PFSK-1 (cell line): ENCODE data around the gene GGA1.

Experiments
- FOXP2 ChIP-seq: optimal IDR thresholded peaks from 2 replicates; pipeline ENCODE3; 2011; ENCODE audit warnings: borderline replicate concordance, control low read depth, inconsistent platforms; ENCODE audit not compliant: insufficient read depth; ENCODE audit errors: extremely low read length, extremely low read depth
- POLR2AphosphoS5 ChIP-seq: IDR thresholded peaks from 2 replicates; pipeline ENCODE4 v1.6.1; 2012; ENCODE audit warnings: low read depth, mild to moderate bottlenecking, control low read depth, low read length, moderate library complexity
- SIN3A ChIP-seq: IDR thresholded peaks from 2 replicates; pipeline ENCODE4 v1.6.1; 2012; ENCODE audit warnings: mild to moderate bottlenecking, low read length, moderate library complexity, borderline replicate concordance; ENCODE audit not compliant: insufficient read depth
- TAF1 ChIP-seq: IDR thresholded peaks from 2 replicates; pipeline ENCODE4 v1.6.1; 2012; ENCODE audit warnings: low read length, control low read depth, borderline replicate concordance; ENCODE audit not compliant: insufficient read depth
- TF ChIP-seq, protein P1 (sequence below), 2 experiments: IDR thresholded peaks; 2 replicates each; pipeline versions ENCODE4 v1.6.1 to v1.8.0; 2011 to 2012; ENCODE audit warnings: low read depth in 2 of 2, low read length in 2 of 2, control low read depth in 1 of 2, inconsistent platforms in 1 of 2, mild to moderate bottlenecking in 1 of 2, moderate library complexity in 1 of 2; ENCODE audit not compliant: insufficient read depth in 1 of 2

GGA1 gene

DNA sequence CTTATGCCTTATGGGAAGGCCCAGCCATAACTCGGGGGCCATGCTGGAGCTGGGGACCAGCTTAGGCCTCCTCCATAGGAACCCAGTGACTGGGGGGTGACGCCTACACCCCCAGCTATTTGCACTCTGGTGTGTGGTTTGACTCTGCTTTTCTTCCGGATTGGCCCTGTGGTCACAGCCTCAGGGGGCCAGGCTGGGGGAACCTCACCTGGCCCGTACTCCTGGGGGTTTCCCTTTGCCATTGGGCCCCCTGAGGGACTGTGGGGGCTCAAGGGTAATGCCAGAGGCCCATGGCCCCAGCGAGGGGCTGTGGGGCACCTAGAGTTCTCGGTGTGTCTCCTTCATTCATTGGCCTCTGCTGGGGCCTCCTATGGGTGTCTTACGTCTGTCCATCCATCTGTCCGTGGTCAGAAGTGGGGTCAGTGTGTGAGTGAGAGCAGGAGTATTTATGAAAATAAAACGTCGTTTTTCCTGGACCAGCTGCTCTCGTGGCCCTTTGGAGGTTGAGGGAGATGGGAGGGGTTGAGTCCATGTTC, 24.5 kb downstream of the GGA1 start:
- TF ChIP-seq SIN3A (no peak), TAF1 (0 out of 2 replicates have a peak, but pooled peaks have one; percentile 23)

DNA sequence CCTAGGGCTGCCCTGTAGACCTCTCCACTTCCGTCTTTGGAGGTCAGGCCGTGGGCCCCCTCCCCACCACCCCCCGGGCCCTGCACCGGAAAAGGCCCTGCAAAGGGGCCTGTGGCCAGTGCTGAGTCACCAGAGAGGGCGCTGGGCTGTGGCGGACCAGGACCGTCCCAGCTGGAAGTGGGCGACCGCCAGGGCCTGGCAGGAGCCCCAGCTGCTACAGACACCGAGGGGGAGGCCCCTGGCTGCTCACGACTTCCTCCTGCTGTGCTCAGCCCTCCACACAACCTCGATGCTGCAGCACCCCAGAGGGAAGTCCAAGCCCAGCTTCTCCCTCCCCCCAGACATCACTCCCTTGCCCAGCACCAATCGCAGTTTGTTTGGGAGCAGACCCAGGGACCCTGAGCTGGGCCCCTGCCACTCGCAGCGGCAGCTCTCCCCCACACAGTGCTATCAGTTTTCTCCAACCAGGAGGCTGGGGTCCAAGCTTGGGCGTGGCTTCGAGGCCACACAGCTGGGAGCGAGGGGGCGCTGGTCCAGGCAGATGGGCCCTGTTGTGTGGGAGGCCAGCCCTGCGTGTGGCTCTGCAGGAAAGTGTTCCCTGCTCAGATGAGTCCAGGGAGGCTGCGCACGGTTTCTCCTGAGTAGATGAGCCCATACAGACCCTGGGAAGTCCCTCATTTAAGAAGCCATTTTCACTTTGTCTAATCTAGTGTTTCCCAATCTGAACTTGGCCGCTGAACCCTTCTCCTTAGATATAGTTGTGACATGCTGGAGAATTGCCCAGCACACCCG, 25.2 kb downstream of the GGA1 start:
- peak; percentile 36 for TF ChIP-seq FOXP2
- no peak for TF ChIP-seq POLR2AphosphoS5
- no peak for TF ChIP-seq TAF1

DNA sequence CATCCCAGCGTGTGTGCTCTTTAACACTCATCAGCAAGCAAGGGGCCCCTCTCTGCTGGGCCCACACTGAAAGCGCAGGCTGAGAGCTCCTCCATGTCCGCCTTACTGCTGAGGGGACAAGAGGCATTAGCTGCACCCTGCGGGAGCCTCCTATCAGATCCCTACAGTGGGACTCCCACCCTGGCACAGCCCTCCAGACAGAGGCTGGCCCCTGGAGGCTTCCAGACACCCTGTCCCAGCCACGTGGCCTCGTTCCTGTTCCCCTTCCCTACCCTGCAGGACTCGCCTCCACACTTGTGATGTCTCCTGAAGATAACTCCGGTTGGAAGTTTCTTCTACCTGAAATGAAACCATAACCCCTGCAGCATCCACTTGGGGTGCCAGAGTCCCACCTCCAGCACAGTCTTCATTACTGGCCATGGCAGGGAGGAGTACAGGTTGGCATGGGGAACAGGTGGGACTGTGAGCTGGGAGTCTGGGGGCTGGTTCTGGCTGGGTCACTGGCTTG, 25.8 kb downstream of the GGA1 start:
- TF ChIP-seq SIN3A, result no peak
- TF ChIP-seq POLR2AphosphoS5, result no peak
- no peak for TF ChIP-seq FOXP2
- TF ChIP-seq TAF1, result no peak
- TF ChIP-seq, protein P1, sequence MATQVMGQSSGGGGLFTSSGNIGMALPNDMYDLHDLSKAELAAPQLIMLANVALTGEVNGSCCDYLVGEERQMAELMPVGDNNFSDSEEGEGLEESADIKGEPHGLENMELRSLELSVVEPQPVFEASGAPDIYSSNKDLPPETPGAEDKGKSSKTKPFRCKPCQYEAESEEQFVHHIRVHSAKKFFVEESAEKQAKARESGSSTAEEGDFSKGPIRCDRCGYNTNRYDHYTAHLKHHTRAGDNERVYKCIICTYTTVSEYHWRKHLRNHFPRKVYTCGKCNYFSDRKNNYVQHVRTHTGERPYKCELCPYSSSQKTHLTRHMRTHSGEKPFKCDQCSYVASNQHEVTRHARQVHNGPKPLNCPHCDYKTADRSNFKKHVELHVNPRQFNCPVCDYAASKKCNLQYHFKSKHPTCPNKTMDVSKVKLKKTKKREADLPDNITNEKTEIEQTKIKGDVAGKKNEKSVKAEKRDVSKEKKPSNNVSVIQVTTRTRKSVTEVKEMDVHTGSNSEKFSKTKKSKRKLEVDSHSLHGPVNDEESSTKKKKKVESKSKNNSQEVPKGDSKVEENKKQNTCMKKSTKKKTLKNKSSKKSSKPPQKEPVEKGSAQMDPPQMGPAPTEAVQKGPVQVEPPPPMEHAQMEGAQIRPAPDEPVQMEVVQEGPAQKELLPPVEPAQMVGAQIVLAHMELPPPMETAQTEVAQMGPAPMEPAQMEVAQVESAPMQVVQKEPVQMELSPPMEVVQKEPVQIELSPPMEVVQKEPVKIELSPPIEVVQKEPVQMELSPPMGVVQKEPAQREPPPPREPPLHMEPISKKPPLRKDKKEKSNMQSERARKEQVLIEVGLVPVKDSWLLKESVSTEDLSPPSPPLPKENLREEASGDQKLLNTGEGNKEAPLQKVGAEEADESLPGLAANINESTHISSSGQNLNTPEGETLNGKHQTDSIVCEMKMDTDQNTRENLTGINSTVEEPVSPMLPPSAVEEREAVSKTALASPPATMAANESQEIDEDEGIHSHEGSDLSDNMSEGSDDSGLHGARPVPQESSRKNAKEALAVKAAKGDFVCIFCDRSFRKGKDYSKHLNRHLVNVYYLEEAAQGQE (IDR thresholded peaks at IDR 0.05; ENCODE audit: insufficient read depth in 1 of 2, low read depth in 2 of 2, low read length in 2 of 2), result no peak

- TF ChIP-seq FOXP2, result no peak
Observed at GRCh38 chr22:37635157-37635556, 26.5 kb downstream of the GGA1 start.

- TF ChIP-seq, protein P1 (IDR thresholded peaks at IDR 0.05; ENCODE audit: insufficient read depth in 1 of 2, low read depth in 2 of 2, low read length in 2 of 2), result no peak
- peak; percentile 74 for TF ChIP-seq FOXP2
Observed at GRCh38 chr22:37636186-37636948, 27.7 kb downstream of the GGA1 start.

DNA sequence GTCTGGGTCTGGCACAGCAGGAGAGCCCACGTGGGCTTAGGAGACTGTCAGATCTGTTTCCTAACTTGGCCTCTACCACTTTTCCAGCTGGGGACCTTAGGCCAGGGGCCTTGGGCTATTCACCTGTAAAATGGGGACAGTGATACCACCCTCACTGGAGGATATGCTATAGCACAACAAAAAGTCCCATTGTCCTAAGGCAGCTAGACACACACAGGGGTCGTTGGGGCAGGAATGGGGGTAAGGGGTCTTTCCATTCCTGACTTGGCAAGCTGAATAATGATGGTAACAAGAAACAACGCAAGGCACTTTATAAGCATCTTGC, 28.3 kb downstream of the GGA1 start:
- TF ChIP-seq SIN3A (no peak), TAF1 (no peak), FOXP2 (no peak), POLR2AphosphoS5 (no peak)
- TF ChIP-seq, protein P1 (IDR thresholded peaks at IDR 0.05; ENCODE audit: insufficient read depth in 1 of 2, low read depth in 2 of 2, low read length in 2 of 2), result no peak
